HuH-7 (cell line): ENCODE results near the gene MYH10.

Source experiments
- DNase-seq: peaks from one replicate; pipeline ENCODE4 v3.0.0; 2011; ENCODE audit warnings: low spot score

Gene MYH10

DNA sequence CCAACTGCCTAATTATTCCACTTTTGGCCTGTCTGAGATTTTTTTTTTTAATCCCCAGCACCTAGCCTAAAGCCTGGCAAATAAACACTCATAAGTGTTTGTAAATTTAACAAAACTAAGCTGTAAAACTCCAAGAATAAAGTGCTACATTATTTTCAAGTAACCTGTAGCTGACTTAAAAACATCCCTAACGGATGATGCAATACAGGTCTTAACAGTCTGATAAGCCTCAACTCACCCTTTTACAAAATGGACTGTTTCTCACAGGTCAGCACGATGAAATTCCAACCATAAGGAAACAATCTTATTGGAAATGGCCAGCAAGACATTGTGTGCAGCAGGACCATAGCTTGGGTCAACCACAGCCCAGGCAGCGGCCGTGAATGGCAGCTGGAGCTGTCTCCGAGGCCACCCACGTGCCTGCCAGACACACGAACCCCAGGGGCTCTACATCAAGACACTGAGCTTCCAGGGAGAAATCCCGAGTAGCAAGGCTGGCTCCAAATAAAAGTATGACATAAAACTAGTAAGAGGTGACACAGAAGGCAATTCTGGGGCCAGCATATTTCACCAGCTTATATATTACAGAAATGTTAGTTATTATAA is 135.9 kb downstream of the MYH10 start:
- no peak for DNase-seq

DNA sequence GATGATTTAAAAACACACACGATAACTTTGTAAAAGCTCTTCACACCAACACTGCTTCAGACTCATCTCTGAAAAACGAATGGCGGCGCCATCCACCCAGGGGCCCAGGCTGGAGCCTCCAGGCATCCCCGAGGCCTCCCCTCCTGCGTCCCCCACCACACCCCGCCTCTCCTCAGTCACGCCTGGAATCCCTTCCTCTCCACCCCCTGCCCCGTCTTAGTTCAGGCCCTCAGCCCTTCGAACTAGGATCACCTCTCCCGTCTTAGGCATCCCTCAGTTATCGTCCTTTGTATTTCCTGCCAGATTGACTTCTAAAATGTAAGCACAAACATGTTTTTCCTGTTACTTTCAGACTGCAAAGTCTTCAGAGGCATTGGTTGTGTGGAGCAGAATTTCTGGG is 136.5 kb downstream of the MYH10 start:
- DNase-seq = no peak

DNA sequence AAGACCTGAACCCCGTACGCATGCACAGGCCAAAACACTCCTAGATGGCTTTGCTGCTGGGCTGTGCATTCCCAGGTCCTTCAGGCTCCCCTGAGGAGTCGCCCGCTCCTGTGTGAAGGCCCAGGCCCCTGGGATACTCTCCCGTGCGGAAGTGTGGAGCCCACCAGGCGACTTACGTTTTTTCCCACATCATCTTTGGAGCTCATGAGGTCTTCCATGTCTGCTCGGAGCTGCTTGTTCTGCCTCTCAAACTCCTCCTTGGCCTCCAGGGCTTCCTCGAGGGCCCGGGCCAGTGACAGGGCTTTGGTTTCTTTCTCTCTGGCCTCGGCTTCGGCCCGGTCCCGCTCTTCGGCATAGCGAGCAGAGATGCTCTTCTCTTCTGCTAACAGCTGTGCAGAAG is 138.4 kb downstream of the MYH10 start:
- DNase-seq = no peak

GRCh38 chr17:8490256-8491023 is 140.1 kb downstream of the MYH10 start:
- no peak for DNase-seq

DNA sequence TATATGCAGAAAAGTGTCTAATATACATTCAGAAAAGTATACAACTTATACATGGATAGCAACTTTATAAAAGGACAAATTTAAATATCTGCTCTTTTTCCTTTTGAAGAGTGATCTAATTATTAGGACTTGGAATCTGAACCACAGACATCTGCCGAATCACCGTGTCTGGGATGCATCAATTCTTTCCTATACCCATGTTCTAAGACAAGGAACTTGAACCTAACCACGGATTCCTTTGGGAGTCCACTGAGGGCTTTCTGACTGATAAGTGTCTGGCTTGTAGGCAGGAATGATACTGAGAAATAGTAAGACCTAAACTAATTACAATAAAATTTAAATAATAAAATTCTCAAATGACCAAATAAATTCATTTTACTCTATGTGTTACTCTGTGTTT is 140.7 kb downstream of the MYH10 start:
- no peak for DNase-seq

GRCh38 chr17:8488901-8489300 is 141.6 kb downstream of the MYH10 start:
- no peak for DNase-seq

- no peak for DNase-seq
Observed at GRCh38 chr17:8488491-8488890, 142.0 kb downstream of the MYH10 start.

DNA sequence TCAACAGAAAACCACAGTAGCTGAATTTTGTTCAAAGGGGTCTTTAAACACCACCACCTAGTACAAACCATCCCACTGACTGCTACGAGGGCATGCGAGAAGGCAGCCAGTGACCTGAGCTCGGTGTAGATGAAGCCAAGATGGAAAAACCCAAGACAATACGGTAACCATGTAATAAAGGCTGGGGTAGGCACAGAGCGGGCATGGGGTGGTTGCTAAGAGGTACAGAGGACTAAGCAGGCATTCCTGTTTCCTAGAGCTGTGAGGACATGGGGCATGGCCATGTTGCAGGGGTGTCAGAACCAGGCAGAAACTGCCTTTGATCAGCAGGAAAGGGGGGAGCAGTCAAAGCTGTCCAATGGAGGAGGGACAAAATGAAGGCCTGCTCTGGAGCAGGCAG is 142.8 kb downstream of the MYH10 start:
- no peak for DNase-seq

- no peak for DNase-seq
Observed at GRCh38 chr17:8487130-8487645, 143.3 kb downstream of the MYH10 start.

DNA sequence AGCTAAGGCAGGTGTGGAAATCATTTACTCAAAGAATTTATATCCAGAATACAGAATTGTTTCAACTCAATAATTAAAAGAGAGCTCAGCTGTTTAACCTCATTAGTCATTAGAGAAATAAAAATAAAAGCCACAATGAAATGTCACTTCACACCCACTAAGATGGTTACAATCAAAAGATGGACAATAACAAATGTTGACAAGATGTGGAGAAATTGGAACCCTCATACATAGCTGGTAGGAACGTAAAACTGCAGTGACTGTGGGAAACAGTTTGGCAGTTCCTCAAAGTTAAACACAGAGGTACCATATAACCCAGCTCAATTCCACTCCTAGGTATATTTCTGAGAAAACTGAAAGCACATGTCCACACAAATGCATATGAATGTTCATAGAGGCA is 145.0 kb downstream of the MYH10 start:
- no peak for DNase-seq

- DNase-seq = no peak
Observed at GRCh38 chr17:8484465-8484864, 146.1 kb downstream of the MYH10 start.

- DNase-seq = no peak
Observed at GRCh38 chr17:8482546-8482945, 148.0 kb downstream of the MYH10 start.

DNA sequence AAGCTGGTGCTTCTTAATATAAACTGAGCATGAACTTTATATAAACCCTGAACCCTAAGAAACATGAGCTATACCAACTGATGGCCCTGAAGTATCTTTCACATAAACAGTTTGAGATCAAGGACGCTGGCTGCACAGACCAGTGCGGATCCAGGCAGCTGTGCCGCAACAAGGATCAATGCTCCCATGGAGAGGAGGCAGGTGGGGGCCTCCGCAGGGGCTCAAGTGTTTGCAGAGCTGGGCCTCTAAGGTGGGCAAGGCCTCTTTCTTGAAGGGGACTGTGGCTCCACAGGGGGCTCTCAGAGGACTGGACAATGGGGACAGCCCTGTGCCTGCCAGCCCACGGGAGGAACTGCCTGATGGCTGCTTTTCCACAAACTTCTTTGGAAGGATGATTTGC is 148.8 kb downstream of the MYH10 start:
- no peak for DNase-seq

DNA sequence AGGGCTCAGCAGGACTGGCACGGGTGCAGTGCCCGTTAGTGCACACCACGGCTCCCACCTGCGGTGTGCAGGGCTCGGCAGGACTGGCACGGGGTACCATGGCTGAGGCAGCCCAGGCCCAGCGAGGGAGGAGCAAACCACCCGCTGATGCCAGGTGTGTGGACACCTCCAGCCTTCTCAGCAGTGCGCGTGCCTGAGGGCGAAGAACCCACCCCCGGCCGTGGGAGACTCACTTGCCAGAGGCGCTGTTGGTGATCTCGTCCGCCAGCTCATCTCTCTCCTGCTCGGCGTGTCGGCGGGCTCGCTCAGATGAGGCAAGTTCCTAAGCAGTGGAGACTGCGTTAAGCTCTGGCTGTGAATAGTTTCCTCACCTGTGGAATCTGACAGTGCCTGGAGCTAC is 149.4 kb downstream of the MYH10 start:
- no peak for DNase-seq

DNA sequence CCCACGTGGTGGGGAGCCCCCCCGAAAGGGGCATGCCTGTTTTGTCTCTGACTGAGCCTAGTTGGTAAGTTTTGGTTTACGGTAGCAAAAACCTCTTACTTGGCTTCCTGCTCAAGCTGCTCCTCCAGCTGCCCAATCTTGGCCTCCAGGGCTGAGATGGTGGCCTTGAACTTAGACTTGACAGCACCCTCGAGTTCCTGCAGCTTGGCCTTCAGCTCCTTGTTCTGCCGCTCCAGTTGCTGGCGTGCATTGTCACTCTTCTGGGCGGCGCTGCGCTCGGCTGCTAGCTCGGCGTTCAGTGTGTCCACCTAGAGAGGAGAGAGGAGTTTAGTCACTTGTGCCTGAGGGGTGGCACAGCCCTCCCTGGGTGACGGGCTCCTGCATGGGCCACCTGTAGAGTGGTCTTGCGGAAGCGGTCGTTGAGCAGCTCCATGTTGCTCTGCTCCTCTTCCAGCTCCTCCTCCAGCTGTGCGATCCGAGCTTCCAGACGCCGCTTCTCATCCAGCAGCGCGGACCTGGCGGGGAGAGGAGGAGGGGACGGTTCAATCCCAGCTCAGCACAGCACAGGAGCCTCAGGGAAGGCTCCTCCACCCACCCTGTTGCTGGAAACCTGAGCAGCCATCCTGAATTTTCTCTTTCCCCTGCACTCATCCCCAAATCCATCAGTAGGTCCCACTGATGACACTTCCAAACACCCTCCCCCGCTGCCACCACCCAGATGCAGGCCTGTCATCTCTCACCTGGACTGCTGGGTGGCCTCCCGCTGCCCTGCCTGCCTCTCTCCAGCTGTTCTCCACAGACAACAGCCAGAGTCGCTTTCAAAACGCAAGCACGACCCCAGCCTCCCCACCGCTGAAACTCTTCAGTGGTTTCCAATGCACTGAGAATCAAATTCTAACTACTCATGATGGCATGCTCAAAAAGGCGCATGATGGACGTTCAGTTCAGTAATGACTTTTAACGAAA is 150.2 kb downstream of the MYH10 start:
- DNase-seq = no peak

- no peak for DNase-seq
Observed at GRCh38 chr17:8479431-8479947, 151.0 kb downstream of the MYH10 start.

- no peak for DNase-seq
Observed at GRCh38 chr17:8477715-8478441, 152.6 kb downstream of the MYH10 start.

- no peak for DNase-seq
Observed at GRCh38 chr17:8477171-8477570, 153.4 kb downstream of the MYH10 start.

DNA sequence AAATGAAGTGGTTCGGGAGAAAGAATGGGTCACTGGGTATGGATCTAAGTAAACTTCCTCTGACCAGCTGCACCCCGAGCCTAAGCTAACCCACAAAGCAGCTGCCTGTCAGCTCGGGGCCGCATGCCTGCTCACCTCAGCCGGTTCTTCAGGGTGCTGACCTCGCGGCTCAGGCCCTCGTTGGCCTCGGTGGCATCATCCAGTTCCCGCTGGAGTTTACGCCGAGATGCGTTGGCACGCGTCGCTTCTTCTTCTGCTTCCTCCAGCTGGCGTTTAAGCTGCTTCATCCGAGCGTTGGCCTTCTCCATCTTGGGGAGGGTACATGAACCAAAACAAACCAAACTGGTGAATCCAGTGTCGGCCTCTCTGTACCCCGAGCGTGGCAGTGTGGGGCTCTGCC is 153.8 kb downstream of the MYH10 start:
- DNase-seq = no peak

GRCh38 chr17:8475781-8476180 is 154.7 kb downstream of the MYH10 start:
- DNase-seq = no peak

DNA sequence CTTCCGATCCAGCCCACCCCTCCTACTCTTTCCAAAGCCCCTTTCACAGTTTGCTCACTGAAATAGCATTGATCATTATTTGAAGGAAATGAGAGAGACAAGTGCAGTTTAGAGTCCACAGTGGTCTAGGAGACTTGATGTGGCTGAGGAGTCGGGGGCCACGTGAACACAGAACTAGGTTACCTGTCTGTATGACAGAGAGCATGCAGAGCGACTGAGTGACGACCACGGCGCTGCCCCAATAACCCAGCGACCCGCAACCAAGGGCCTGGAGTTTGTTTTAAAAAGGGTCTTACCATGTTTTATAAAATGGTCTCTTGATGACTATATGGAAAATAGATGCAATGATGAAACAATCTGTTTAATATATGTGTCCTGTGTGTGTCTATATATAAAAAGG is 155.3 kb downstream of the MYH10 start:
- DNase-seq = no peak

- no peak for DNase-seq
Observed at GRCh38 chr17:8474826-8475225, 155.7 kb downstream of the MYH10 start.
